CD4-positive, alpha-beta T cell (primary cell): ENCODE data around the gene TP53I13. TPM values are rescaled to one million over a fixed set of nuclear protein-coding genes. Genes with fewer than 3 reads are reported as not detected.

Experiments
- ATAC-seq: fragments of 200-7000 bp; cut with Tn5 transposase; one replicate; pipeline ENCODE4 v1.10.0; 2022; ENCODE audit warnings: mild to moderate bottlenecking; ENCODE audit not compliant: poor library complexity
- CTCF ChIA-PET: fragments of 350-600 bp; sonication (Branson Sonifier 250); formaldehyde crosslinking; loops from one replicate; lab custom pipeline; 2021; ENCODE audit warnings: antibody characterized with exemption, inconsistent platforms; lab: Charles Lee
- POLR2A ChIA-PET: fragments of 350-600 bp; sonication (Branson Sonifier 250); formaldehyde crosslinking; loops from one replicate; lab custom pipeline; 2021; ENCODE audit warnings: antibody characterized with exemption, inconsistent platforms; lab: Charles Lee
- DNase-seq, 14 experiments: peaks; one replicate each; pipeline ENCODE4 v3.0.0-alpha.2; 2013 to 2020; ENCODE audit warnings: mixed read lengths in 2 of 14
- H3K27ac ChIP-seq, 2 donors: one replicate each; pipeline versions ENCODE4 v1.5.1 to v1.7.0; 2013; ENCODE audit warnings: low read length in 2 of 2, low read depth in 1 of 2, mild to moderate bottlenecking in 1 of 2
- H3K27me3 ChIP-seq, 2 experiments: 1 replicate in 1 of 2; 2 replicates in 1 of 2; pipeline versions ENCODE4 v1.6.1 to v1.7.0; 2013; ENCODE audit warnings: low read length in 2 of 2, control low read depth in 1 of 2, mild to moderate bottlenecking in 1 of 2, moderate library complexity in 1 of 2; ENCODE audit not compliant: insufficient read depth in 2 of 2, control insufficient read depth in 1 of 2
- H3K36me3 ChIP-seq: one replicate; pipeline ENCODE4 v1.6.1; 2013; ENCODE audit warnings: low read length, control low read depth; ENCODE audit not compliant: insufficient read depth
- H3K4me1 ChIP-seq: one replicate; pipeline ENCODE4 v1.6.1; 2013; ENCODE audit warnings: low read length, control low read depth; ENCODE audit not compliant: insufficient read depth
- H3K4me3 ChIP-seq: one replicate; pipeline ENCODE4 v1.5.1; 2013; ENCODE audit warnings: mild to moderate bottlenecking, low read length, moderate library complexity
- H3K9me3 ChIP-seq, 2 experiments: 1 replicate in 1 of 2; 2 replicates in 1 of 2; pipeline versions ENCODE4 v1.6.1 to v1.7.0; 2013; ENCODE audit warnings: low read length in 2 of 2, mild to moderate bottlenecking in 2 of 2, control low read depth in 1 of 2, moderate library complexity in 1 of 2; ENCODE audit not compliant: control insufficient read depth in 1 of 2, insufficient read depth in 1 of 2
- H3K27ac Mint-ChIP-seq: one replicate; pipeline ENCODE4 v1.8.0; 2020; ENCODE audit warnings: mixed read lengths
- H3K27me3 Mint-ChIP-seq: one replicate; pipeline ENCODE4 v1.8.0; 2021; ENCODE audit warnings: mixed read lengths
- H3K36me3 Mint-ChIP-seq: one replicate; pipeline ENCODE4 v1.8.0; 2021; ENCODE audit warnings: low read depth, mixed read lengths
- H3K4me1 Mint-ChIP-seq: one replicate; pipeline ENCODE4 v1.8.0; 2021; ENCODE audit warnings: low read depth, mixed read lengths
- H3K4me3 Mint-ChIP-seq: one replicate; pipeline ENCODE4 v1.8.0; 2020; ENCODE audit warnings: mild to moderate bottlenecking, mixed read lengths
- H3K9me3 Mint-ChIP-seq: one replicate; pipeline ENCODE4 v1.8.0; 2020; ENCODE audit warnings: mixed read lengths
- intact Hi-C, 2 experiments: fragments of 100-400 bp; cut with DNase I in 1 of 2; cut with micrococcal nuclease in 1 of 2; formaldehyde crosslinking; loops; one replicate each; pipeline versions ENCODE4 v1.15.1 to v1.9.0; 2023 to 2025; cut with DNase I, micrococcal nuclease
- total RNA-seq, 174 experiments: library from RNA in 2 of 174; stranded (reverse) in 2 of 174; gene quantifications; one replicate each; pipeline ENCODE4 v1.2.3 and lab custom pipeline; 2021 to 2026
- TF ChIP-seq, protein P1 (sequence below): fragments of 200-600 bp; IDR thresholded peaks from one replicate; pipeline ENCODE4 v1.8.0; 2022; ENCODE audit warnings: antibody characterized with exemption, mild to moderate bottlenecking

Gene TP53I13
- total RNA-seq, 2 experiments from 2014 or later: 45.8 to 47.7 TPM

DNA sequence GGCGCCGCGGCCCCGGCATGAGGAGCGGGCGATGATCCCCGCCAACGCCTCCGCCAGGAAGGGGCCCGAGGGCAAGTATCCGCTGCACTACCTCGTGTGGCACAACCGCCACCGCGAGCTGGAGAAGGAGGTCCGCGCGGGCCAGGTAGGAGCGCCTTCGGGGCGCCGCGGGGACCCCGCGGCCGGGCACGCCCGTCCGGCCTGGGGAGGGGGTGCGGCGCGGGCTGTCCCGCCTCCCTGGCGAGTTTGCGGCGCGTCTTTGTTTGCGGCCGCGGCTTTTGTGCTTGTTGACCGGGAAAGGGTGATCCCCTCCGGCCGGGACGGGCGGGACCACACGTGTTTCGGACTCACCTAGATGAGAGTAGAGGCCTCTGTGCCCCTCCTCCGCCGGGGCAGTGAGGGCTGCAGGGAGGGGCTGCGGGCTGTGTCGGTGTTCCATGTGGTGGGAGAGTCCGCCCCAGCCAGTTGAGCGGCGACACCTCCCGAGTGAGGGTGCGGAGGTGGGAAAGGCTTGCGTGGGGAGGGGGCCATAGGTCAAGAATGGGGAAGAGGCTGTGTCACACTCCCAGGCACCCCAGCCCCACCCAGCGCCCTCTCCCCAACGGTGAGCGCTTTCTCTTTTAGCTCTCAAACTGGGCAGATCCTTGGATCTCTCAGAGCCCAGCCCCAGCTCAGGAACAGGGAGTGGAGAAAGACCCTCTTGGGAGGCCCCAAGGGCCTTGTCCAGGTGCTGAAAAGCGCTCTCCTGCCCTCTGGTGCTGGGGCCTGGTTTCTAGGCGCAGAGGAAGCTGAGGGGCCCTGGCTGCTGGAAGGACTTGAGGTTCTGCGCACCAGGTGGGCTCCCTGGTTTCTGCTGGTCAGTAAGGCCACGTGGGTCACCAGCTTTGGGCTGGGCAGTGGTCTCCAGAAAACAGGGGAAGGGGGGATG, 25.4 kb downstream of the TP53I13 start:
- Mint-ChIP-seq H3K9me3 (no peaks in the 10 kb centered on the region), H3K27me3 (no peaks in the 10 kb centered on the region), H3K4me1 (peaks cover 35% of the 10 kb centered on the region), H3K36me3 (no peaks in the 10 kb centered on the region), H3K27ac (no peak overlapping the region), H3K4me3 (peak overlapping the region; percentile 89)
- POLR2A ChIA-PET: interaction anchor here (1.0 to 3.2 kb wide), 9 partner anchors 13 to 336 kb away, joined by 3 to 29 read pairs (median 3); partner anchors contain the start of gene SSH2
- Histone ChIP-seq H3K27ac (no peak overlapping the region), H3K4me3 (peak overlapping the region; percentile 52), H3K36me3 (no peaks in the 10 kb centered on the region), H3K9me3 (no peaks in the 10 kb centered on the region), H3K27me3 (no peaks in the 10 kb centered on the region), H3K4me1 (peaks cover 48% of the 10 kb centered on the region)
- DNase-seq (peak in 3 of 14 experiments; percentile 43 to 58 (median 49)), ATAC-seq (no peak)
- CTCF ChIA-PET: interaction anchor here (1.2 to 4.9 kb wide), 4 partner anchors 9 to 186 kb away, joined by 3 to 96 read pairs (median 19); no protein-coding TSS in a partner anchor
- TF ChIP-seq, protein P1, sequence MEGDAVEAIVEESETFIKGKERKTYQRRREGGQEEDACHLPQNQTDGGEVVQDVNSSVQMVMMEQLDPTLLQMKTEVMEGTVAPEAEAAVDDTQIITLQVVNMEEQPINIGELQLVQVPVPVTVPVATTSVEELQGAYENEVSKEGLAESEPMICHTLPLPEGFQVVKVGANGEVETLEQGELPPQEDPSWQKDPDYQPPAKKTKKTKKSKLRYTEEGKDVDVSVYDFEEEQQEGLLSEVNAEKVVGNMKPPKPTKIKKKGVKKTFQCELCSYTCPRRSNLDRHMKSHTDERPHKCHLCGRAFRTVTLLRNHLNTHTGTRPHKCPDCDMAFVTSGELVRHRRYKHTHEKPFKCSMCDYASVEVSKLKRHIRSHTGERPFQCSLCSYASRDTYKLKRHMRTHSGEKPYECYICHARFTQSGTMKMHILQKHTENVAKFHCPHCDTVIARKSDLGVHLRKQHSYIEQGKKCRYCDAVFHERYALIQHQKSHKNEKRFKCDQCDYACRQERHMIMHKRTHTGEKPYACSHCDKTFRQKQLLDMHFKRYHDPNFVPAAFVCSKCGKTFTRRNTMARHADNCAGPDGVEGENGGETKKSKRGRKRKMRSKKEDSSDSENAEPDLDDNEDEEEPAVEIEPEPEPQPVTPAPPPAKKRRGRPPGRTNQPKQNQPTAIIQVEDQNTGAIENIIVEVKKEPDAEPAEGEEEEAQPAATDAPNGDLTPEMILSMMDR: peak; percentile 15
- intact Hi-C loops: loop anchor here in 1 of 2 experiments (1.0 kb wide), 1 partner anchor 17 kb away; no protein-coding TSS in a partner anchor

DNA sequence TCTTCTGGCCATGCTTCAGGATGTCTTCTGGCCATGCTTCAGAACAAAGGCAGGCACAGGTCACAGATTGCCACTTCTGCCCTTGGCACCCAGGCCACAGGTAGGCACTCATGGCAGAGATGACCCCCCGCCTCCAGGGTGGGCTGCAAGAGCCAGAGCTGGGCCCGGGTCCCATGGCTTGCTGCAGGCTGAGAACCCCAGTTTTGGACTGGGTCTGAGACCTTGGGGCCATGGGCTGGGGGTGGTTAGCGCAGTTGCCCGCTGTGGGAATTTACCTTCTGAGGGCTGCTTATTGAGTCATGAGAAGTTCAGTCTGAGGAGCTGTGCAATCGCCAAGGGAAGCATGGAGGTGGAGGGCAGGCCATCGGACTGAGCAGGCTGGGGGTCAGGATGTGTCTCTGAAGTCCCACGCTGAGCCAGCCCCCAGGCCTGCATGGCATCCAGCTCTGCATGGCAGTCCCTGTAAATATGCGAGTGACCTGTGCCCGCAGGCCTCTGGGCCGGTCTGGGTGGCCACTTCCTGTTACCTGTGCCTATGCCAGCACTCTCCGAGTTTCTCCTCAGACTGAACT, 26.1 kb downstream of the TP53I13 start:
- Histone ChIP-seq H3K4me3 (no peak overlapping the region), H3K9me3 (no peaks in the 10 kb centered on the region), H3K27me3 (no peaks in the 10 kb centered on the region), H3K27ac (no peak overlapping the region), H3K36me3 (no peaks in the 10 kb centered on the region), H3K4me1 (peaks cover 48% of the 10 kb centered on the region)
- no peak overlapping the region for H3K27ac Mint-ChIP-seq
- ATAC-seq (no peak), DNase-seq (peak in 1 of 14 experiments; percentile 21)
- H3K27me3 Mint-ChIP-seq: no peaks in the 10 kb centered on the region
- TF ChIP-seq, protein P1: no peak
- ChIA-PET POLR2A (interaction anchor here (0.6 to 1.1 kb wide), 5 partner anchors 12 to 23 kb away, joined by 3 to 4 read pairs (median 3); no protein-coding TSS in a partner anchor), CTCF (interaction anchor here (1.2 to 4.9 kb wide), 4 partner anchors 10 to 185 kb away, joined by 3 to 96 read pairs (median 19); no protein-coding TSS in a partner anchor)
- H3K9me3 Mint-ChIP-seq: no peaks in the 10 kb centered on the region
- peak overlapping the region; percentile 89 for H3K4me3 Mint-ChIP-seq
- intact Hi-C loops: loop anchor here in 1 of 2 experiments (1.0 kb wide), 1 partner anchor 17 kb away; no protein-coding TSS in a partner anchor
- peaks cover 35% of the 10 kb centered on the region for H3K4me1 Mint-ChIP-seq
- no peaks in the 10 kb centered on the region for H3K36me3 Mint-ChIP-seq
